Measurements from ENCODE around the gene PRODH2. TPM values are rescaled to one million over a fixed set of nuclear protein-coding genes. Genes with fewer than 3 reads are reported as not detected.
A peak's percentile ranks its signal among the peaks of the same experiment; 100 is the strongest.

PRODH2 gene
- total RNA-seq, 1 experiment from 2014 or later = 0.44 TPM

DNA sequence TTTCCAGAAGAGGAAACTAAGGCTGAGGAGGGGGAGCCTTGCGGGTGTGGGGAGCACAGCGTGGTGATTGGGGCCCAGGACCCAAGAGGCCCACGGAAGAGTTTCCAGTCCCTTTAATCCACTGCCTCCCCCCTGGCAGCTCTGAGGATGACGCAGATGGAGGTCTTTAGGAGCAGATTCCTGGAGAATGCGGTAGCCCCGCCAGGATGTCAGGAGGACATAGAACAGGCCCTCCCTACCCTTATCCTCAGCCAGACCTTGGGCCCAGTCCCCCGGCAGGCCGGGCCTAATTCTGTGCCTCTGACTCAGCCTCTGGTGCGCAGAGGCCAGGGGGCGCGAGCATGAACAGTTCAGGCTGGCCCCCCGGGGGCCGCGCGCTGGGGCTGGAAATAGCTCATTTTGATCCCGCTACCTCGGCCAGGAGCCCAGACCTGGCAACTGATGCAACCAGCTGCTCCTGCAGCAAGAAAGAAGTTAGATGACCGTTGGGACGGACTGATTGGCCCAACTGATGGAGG, 55.4 kb downstream of the PRODH2 start:
- Histone ChIP-seq H3K4me3 (replicated peaks in 1 of 2; ENCODE audit: low read depth in 1 of 2, low read length in 2 of 2) (peak overlapping the region; percentile 92 to 96), H3K27ac (ENCODE audit: low read depth, low read length) (peak overlapping the region; percentile 75), H3K27me3 (ENCODE audit: insufficient read depth, low read length) (no peaks in the 10 kb centered on the region), H3K9me3 (ENCODE audit: control insufficient read depth in 1 of 2, insufficient read depth in 1 of 2, low read depth in 1 of 2, low read length in 2 of 2) (no peaks in the 10 kb centered on the region), H2AFZ (ENCODE audit: low read depth, low read length, poor library complexity, severe bottlenecking) (no peak overlapping the region), H4K20me1 (ENCODE audit: insufficient read depth) (no peaks in the 10 kb centered on the region), H3K4me2 (ENCODE audit: low read length) (peak overlapping the region; percentile 83), H3K9ac (ENCODE audit: low read length) (peak overlapping the region; percentile 56), H3K79me2 (ENCODE audit: insufficient read depth, low read length) (peaks cover 17% of the 10 kb centered on the region), H3K36me3 (ENCODE audit: control insufficient read depth in 1 of 2, insufficient read depth in 2 of 2, low read length in 2 of 2) (peaks cover 4 to 12% of the 10 kb centered on the region in 2 experiments; a peak in 3 of 4 replicates), H3K9me2 (ENCODE audit: insufficient read depth) (no peaks in the 10 kb centered on the region), H3K4me1 (ENCODE audit: control insufficient read depth in 1 of 2, insufficient read depth in 2 of 2, low read length in 2 of 2) (peaks cover 14 to 25% of the 10 kb centered on the region in 2 experiments)
- ChIA-PET CTCF (interaction anchor here (1.0 kb wide), 1 partner anchor 9 kb away, joined by 5 read pairs; the partner anchor contains the start of gene LIN37), POLR2A (interaction anchor here (0.9 to 2.3 kb wide), 3 partner anchors 9 to 12 kb away, joined by 3 to 20 read pairs (median 4); partner anchors contain the start of genes LIN37, PSENEN and U2AF1L4), RAD21 (ENCODE audit: low non-redundant PET in 1 of 2, low total read pairs in 2 of 2, uncharacterized antibody in 2 of 2, unreplicated experiment in 2 of 2) (interaction anchor here in 1 of 2 experiments (0.6 kb wide), 1 partner anchor 9 kb away, joined by 6 read pairs; no protein-coding TSS in a partner anchor)
- ATAC-seq (peak; percentile 33), DNase-seq (ENCODE audit: low read depth, low spot score) (no peak)
- peak; percentile 10 for TF ChIP-seq POLR2A (IDR thresholded peaks at IDR 0.05; ENCODE audit: borderline replicate concordance, extremely low read depth, insufficient read depth, insufficient read length)
- TF ChIP-seq ZFX (IDR thresholded peaks at IDR 0.05) = peak; percentile 72; the same call in 1 of the 2 replicates
- TF ChIP-seq CBX3 (IDR thresholded peaks at IDR 0.05; ENCODE audit: low read depth) = no peak
- TF ChIP-seq SIN3A (IDR thresholded peaks at IDR 0.05; ENCODE audit: low read depth) = no peak
- intact Hi-C loops (cut with micrococcal nuclease) = no loop called here
- BruUV-seq (replicated peaks) = TSS peak; percentile 95

DNA sequence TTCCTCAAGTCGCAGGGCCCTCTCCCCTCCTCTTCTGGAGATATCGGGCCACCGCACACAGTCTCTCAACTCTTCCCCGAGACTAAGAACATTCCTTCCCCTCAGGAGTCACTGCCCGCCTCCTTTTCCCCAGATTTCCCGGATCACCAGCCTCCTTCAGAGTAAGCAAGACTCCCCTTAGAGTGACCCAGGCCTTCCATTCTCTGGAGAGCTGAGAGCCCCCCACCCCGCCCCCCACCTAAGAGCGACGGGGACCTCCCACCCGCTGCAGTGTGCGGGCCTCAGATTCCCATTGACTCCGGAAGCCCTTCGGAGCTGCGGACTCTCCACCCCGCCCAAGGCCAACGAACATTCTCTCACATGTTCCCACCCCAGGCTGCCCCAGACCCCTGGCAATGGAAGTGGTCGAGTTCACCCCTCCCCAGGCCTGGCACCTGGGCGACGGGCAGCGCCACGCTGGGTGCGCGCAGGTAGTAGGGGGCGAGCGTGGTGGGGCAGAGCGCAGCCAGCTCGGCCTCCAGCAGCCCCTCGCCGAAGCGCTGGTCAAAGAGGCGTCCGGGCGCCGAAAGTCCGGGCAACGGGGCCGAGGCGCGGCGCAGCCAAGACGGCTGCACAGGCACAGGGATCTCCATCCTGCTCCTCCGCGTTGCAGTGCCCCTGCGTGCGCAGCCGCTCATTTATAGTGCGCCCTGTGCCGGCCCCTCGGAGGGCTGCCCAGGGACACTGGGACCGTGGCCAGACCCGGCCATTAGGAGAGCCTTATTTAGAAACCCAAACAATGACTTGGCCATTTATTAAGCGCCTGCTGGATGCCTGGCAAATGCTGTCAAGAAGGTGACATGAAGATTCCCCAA, 56.0 kb downstream of the PRODH2 start, which contains the start of gene HSPB6:
Gene HSPB6 (minus strand): TSS at position 653 of the 854 bp plus-strand sequence. CDS start 21 bp downstream, at position 632.
- ChIA-PET RAD21 (ENCODE audit: low non-redundant PET in 1 of 2, low total read pairs in 2 of 2, uncharacterized antibody in 2 of 2, unreplicated experiment in 2 of 2) (no interaction called here), CTCF (interaction anchor here (1.0 kb wide), 1 partner anchor 8 kb away, joined by 5 read pairs; the partner anchor contains the start of gene LIN37), POLR2A (interaction anchor here (0.9 to 2.3 kb wide), 4 partner anchors 8 to 12 kb away, joined by 3 to 20 read pairs (median 4); partner anchors contain the start of genes LIN37, PSENEN and U2AF1L4)
- H4K20me1 ChIP-seq (ENCODE audit: insufficient read depth) = no peaks in the 10 kb centered on the region
- H3K4me1 ChIP-seq (ENCODE audit: control insufficient read depth in 1 of 2, insufficient read depth in 2 of 2, low read length in 2 of 2) = peaks cover 14 to 25% of the 10 kb centered on the region in 2 experiments
- no peaks in the 10 kb centered on the region for H3K9me3 ChIP-seq (ENCODE audit: control insufficient read depth in 1 of 2, insufficient read depth in 1 of 2, low read depth in 1 of 2, low read length in 2 of 2)
- intact Hi-C loops (cut with micrococcal nuclease) = no loop called here
- peaks cover under 1 to 12% of the 10 kb centered on the region in 2 experiments; a peak in 3 of 4 replicates for H3K36me3 ChIP-seq (ENCODE audit: control insufficient read depth in 1 of 2, insufficient read depth in 2 of 2, low read length in 2 of 2)
- H3K27me3 ChIP-seq (ENCODE audit: insufficient read depth, low read length) = no peaks in the 10 kb centered on the region
- peaks cover 17% of the 10 kb centered on the region for H3K79me2 ChIP-seq (ENCODE audit: insufficient read depth, low read length)
- no peak within 1 kb of the TSS for H2AFZ ChIP-seq (ENCODE audit: low read depth, low read length, poor library complexity, severe bottlenecking)
- H3K4me3 ChIP-seq (replicated peaks in 1 of 2; ENCODE audit: low read depth in 1 of 2, low read length in 2 of 2) = peak within 1 kb of the TSS; percentile 92 to 96
- DNase-seq (ENCODE audit: low read depth, low spot score) (no peak), ATAC-seq (no peak)
- peak within 1 kb of the TSS; percentile 75 for H3K27ac ChIP-seq (ENCODE audit: low read depth, low read length)
- H3K9me2 ChIP-seq (ENCODE audit: insufficient read depth) = no peaks in the 10 kb centered on the region
- H3K9ac ChIP-seq (ENCODE audit: low read length) = peak within 1 kb of the TSS; percentile 56
- BruUV-seq (replicated peaks) = no TSS peak
- H3K4me2 ChIP-seq (ENCODE audit: low read length) = peak within 1 kb of the TSS; percentile 83
- TF ChIP-seq YY1 (IDR thresholded peaks at IDR 0.05; ENCODE audit: extremely low read depth, insufficient replicate concordance, low read depth, low read length) (no peak), TCF7L2 (IDR thresholded peaks at IDR 0.05; ENCODE audit: borderline replicate concordance, extremely low read depth, insufficient read depth, insufficient read length) (no peak), RAD21 (IDR thresholded peaks at IDR 0.05; ENCODE audit: low read depth) (no peak), JUND (IDR thresholded peaks at IDR 0.05) (no peak), SP1 (IDR thresholded peaks at IDR 0.05; ENCODE audit: low read depth) (no peak), EGR1 (IDR thresholded peaks at IDR 0.05; ENCODE audit: low read depth) (no peak), ZNF274 (IDR thresholded peaks at IDR 0.05; ENCODE audit: low read depth, low read length) (no peak), ELF1 (IDR thresholded peaks at IDR 0.05; ENCODE audit: borderline replicate concordance, low read depth) (no peak)
- TF ChIP-seq, protein P1, sequence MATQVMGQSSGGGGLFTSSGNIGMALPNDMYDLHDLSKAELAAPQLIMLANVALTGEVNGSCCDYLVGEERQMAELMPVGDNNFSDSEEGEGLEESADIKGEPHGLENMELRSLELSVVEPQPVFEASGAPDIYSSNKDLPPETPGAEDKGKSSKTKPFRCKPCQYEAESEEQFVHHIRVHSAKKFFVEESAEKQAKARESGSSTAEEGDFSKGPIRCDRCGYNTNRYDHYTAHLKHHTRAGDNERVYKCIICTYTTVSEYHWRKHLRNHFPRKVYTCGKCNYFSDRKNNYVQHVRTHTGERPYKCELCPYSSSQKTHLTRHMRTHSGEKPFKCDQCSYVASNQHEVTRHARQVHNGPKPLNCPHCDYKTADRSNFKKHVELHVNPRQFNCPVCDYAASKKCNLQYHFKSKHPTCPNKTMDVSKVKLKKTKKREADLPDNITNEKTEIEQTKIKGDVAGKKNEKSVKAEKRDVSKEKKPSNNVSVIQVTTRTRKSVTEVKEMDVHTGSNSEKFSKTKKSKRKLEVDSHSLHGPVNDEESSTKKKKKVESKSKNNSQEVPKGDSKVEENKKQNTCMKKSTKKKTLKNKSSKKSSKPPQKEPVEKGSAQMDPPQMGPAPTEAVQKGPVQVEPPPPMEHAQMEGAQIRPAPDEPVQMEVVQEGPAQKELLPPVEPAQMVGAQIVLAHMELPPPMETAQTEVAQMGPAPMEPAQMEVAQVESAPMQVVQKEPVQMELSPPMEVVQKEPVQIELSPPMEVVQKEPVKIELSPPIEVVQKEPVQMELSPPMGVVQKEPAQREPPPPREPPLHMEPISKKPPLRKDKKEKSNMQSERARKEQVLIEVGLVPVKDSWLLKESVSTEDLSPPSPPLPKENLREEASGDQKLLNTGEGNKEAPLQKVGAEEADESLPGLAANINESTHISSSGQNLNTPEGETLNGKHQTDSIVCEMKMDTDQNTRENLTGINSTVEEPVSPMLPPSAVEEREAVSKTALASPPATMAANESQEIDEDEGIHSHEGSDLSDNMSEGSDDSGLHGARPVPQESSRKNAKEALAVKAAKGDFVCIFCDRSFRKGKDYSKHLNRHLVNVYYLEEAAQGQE (IDR thresholded peaks at IDR 0.05; ENCODE audit: low read depth) = no peak
- TF ChIP-seq, protein P2, sequence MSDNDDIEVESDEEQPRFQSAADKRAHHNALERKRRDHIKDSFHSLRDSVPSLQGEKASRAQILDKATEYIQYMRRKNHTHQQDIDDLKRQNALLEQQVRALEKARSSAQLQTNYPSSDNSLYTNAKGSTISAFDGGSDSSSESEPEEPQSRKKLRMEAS (IDR thresholded peaks at IDR 0.05) = no peak
